ENCODE measurements around the gene THPO. TPM values are rescaled to one million over a fixed set of nuclear protein-coding genes. Genes with fewer than 3 reads are reported as not detected.

Gene THPO
- total RNA-seq, 1 experiment from 2014 or later: 0.55 TPM

DNA sequence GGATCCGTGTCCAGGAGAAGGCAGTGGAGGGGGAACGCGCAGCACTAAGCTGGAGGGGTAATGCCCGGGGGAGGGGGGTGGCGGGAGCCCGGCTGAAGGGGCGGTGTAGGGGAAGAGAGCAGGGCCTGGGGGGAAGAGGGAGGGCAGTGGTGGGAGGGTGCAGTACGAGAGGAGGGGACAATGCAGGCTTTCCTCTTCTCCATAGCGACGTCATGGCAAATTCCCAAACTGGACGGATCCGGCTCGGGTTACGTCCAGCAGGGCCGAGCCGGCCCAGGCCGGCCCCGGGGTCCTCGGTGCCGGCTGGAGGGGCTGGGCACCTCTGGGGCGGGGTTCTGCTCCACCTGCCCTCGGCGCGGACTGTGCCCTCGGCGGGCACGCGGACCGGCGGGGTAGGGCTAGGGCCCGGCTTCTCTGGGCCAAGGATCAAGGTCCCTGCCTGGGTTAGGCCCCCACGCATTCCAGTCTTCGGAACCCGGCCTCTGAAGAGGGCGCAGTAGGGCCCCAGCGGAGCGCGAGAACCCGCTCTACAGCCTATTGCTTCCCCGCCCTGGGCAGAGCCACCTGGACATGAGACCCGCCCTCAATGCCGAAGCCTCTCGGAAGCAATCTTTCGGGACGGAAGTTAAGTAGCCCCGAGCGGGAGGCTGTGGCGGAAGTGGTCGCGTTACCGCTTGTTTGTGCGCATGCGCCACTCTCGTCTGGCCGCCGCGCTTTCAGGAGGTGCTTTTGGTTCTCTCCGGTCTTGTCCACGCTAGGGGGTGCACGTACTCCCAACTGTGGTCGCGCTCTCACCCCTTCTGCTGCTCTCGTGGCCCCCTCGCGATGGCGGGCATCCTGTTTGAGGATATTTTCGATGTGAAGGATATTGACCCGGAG, 15.1 kb downstream of the THPO start (continued):
- TF ChIP-seq, protein P1, sequence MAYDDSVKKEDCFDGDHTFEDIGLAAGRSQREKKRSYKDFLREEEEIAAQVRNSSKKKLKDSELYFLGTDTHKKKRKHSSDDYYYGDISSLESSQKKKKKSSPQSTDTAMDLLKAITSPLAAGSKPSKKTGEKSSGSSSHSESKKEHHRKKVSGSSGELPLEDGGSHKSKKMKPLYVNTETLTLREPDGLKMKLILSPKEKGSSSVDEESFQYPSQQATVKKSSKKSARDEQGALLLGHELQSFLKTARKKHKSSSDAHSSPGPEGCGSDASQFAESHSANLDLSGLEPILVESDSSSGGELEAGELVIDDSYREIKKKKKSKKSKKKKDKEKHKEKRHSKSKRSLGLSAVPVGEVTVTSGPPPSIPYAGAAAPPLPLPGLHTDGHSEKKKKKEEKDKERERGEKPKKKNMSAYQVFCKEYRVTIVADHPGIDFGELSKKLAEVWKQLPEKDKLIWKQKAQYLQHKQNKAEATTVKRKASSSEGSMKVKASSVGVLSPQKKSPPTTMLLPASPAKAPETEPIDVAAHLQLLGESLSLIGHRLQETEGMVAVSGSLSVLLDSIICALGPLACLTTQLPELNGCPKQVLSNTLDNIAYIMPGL (CRISPR knock-in tag; IDR thresholded peaks at IDR 0.05): peak; percentile 92
- TF ChIP-seq NR3C1 (CRISPR knock-in tag; conservative IDR thresholded peaks at IDR 0.05; ENCODE audit: low read depth) (no peak), ESRRA (CRISPR knock-in tag; IDR thresholded peaks at IDR 0.05; ENCODE audit: borderline replicate concordance) (no peak), ZNF423 (CRISPR knock-in tag; IDR thresholded peaks at IDR 0.05) (no peak), CREB1 (CRISPR knock-in tag; IDR thresholded peaks at IDR 0.05) (no peak), ZNF232 (CRISPR knock-in tag; IDR thresholded peaks at IDR 0.05) (no peak; the same call in 1 of the 2 replicates), JUN (CRISPR knock-in tag; IDR thresholded peaks at IDR 0.05) (no peak), NFATC4 (CRISPR knock-in tag; IDR thresholded peaks at IDR 0.05) (no peak), NR1H2 (CRISPR knock-in tag; IDR thresholded peaks at IDR 0.05) (no peak), SMAD4 (CRISPR knock-in tag; IDR thresholded peaks at IDR 0.05) (no peak; the same call in 1 of the 2 replicates), FOXJ3 (CRISPR knock-in tag; IDR thresholded peaks at IDR 0.05; ENCODE audit: borderline replicate concordance) (no peak), CREM (CRISPR knock-in tag; IDR thresholded peaks at IDR 0.05) (peak; percentile 64; the same call in 1 of the 2 replicates), SP1 (CRISPR knock-in tag; conservative IDR thresholded peaks at IDR 0.05) (peak; percentile 44; the same call in 1 of the 2 replicates), ATF1 (CRISPR knock-in tag; IDR thresholded peaks at IDR 0.05) (no peak), NFYB (CRISPR knock-in tag; conservative IDR thresholded peaks at IDR 0.05; ENCODE audit: low read depth) (no peak), KAT7 (CRISPR knock-in tag; IDR thresholded peaks at IDR 0.05; ENCODE audit: borderline replicate concordance) (0 out of 2 replicates have a peak, but pooled peaks have one; percentile 18), OVOL2 (CRISPR knock-in tag; IDR thresholded peaks at IDR 0.05; ENCODE audit: borderline replicate concordance) (no peak), NR2C2 (CRISPR knock-in tag; IDR thresholded peaks at IDR 0.05) (no peak; the same call in 1 of the 2 replicates)
- TF ChIP-seq, protein P2, sequence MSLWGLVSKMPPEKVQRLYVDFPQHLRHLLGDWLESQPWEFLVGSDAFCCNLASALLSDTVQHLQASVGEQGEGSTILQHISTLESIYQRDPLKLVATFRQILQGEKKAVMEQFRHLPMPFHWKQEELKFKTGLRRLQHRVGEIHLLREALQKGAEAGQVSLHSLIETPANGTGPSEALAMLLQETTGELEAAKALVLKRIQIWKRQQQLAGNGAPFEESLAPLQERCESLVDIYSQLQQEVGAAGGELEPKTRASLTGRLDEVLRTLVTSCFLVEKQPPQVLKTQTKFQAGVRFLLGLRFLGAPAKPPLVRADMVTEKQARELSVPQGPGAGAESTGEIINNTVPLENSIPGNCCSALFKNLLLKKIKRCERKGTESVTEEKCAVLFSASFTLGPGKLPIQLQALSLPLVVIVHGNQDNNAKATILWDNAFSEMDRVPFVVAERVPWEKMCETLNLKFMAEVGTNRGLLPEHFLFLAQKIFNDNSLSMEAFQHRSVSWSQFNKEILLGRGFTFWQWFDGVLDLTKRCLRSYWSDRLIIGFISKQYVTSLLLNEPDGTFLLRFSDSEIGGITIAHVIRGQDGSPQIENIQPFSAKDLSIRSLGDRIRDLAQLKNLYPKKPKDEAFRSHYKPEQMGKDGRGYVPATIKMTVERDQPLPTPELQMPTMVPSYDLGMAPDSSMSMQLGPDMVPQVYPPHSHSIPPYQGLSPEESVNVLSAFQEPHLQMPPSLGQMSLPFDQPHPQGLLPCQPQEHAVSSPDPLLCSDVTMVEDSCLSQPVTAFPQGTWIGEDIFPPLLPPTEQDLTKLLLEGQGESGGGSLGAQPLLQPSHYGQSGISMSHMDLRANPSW (CRISPR knock-in tag; conservative IDR thresholded peaks at IDR 0.05; ENCODE audit: low read depth): no peak
- TF ChIP-seq, protein P3, sequence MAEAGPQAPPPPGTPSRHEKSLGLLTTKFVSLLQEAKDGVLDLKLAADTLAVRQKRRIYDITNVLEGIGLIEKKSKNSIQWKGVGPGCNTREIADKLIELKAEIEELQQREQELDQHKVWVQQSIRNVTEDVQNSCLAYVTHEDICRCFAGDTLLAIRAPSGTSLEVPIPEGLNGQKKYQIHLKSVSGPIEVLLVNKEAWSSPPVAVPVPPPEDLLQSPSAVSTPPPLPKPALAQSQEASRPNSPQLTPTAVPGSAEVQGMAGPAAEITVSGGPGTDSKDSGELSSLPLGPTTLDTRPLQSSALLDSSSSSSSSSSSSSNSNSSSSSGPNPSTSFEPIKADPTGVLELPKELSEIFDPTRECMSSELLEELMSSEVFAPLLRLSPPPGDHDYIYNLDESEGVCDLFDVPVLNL (CRISPR knock-in tag; IDR thresholded peaks at IDR 0.05; ENCODE audit: borderline replicate concordance, low read depth): no peak
- TF ChIP-seq, protein P4, sequence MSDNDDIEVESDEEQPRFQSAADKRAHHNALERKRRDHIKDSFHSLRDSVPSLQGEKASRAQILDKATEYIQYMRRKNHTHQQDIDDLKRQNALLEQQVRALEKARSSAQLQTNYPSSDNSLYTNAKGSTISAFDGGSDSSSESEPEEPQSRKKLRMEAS (CRISPR knock-in tag; IDR thresholded peaks at IDR 0.05): peak; percentile 88
- TF ChIP-seq, protein P5, sequence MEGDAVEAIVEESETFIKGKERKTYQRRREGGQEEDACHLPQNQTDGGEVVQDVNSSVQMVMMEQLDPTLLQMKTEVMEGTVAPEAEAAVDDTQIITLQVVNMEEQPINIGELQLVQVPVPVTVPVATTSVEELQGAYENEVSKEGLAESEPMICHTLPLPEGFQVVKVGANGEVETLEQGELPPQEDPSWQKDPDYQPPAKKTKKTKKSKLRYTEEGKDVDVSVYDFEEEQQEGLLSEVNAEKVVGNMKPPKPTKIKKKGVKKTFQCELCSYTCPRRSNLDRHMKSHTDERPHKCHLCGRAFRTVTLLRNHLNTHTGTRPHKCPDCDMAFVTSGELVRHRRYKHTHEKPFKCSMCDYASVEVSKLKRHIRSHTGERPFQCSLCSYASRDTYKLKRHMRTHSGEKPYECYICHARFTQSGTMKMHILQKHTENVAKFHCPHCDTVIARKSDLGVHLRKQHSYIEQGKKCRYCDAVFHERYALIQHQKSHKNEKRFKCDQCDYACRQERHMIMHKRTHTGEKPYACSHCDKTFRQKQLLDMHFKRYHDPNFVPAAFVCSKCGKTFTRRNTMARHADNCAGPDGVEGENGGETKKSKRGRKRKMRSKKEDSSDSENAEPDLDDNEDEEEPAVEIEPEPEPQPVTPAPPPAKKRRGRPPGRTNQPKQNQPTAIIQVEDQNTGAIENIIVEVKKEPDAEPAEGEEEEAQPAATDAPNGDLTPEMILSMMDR (IDR thresholded peaks at IDR 0.05): peak; percentile 12; the same call in 1 of the 2 replicates
- TF ChIP-seq, protein P6, sequence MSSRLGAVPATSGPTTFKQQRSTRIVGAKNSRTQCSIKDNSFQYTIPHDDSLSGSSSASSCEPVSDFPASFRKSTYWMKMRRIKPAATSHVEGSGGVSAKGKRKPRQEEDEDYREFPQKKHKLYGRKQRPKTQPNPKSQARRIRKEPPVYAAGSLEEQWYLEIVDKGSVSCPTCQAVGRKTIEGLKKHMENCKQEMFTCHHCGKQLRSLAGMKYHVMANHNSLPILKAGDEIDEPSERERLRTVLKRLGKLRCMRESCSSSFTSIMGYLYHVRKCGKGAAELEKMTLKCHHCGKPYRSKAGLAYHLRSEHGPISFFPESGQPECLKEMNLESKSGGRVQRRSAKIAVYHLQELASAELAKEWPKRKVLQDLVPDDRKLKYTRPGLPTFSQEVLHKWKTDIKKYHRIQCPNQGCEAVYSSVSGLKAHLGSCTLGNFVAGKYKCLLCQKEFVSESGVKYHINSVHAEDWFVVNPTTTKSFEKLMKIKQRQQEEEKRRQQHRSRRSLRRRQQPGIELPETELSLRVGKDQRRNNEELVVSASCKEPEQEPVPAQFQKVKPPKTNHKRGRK (CRISPR knock-in tag; IDR thresholded peaks at IDR 0.05; ENCODE audit: borderline replicate concordance): no peak
- TF ChIP-seq, protein P7, sequence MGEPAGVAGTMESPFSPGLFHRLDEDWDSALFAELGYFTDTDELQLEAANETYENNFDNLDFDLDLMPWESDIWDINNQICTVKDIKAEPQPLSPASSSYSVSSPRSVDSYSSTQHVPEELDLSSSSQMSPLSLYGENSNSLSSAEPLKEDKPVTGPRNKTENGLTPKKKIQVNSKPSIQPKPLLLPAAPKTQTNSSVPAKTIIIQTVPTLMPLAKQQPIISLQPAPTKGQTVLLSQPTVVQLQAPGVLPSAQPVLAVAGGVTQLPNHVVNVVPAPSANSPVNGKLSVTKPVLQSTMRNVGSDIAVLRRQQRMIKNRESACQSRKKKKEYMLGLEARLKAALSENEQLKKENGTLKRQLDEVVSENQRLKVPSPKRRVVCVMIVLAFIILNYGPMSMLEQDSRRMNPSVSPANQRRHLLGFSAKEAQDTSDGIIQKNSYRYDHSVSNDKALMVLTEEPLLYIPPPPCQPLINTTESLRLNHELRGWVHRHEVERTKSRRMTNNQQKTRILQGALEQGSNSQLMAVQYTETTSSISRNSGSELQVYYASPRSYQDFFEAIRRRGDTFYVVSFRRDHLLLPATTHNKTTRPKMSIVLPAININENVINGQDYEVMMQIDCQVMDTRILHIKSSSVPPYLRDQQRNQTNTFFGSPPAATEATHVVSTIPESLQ (CRISPR knock-in tag; IDR thresholded peaks at IDR 0.05): no peak
- TF ChIP-seq, protein P8, sequence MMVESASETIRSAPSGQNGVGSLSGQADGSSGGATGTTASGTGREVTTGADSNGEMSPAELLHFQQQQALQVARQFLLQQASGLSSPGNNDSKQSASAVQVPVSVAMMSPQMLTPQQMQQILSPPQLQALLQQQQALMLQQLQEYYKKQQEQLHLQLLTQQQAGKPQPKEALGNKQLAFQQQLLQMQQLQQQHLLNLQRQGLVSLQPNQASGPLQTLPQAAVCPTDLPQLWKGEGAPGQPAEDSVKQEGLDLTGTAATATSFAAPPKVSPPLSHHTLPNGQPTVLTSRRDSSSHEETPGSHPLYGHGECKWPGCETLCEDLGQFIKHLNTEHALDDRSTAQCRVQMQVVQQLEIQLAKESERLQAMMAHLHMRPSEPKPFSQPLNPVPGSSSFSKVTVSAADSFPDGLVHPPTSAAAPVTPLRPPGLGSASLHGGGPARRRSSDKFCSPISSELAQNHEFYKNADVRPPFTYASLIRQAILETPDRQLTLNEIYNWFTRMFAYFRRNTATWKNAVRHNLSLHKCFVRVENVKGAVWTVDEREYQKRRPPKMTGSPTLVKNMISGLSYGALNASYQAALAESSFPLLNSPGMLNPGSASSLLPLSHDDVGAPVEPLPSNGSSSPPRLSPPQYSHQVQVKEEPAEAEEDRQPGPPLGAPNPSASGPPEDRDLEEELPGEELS (CRISPR knock-in tag; IDR thresholded peaks at IDR 0.05): no peak
